ENCODE measurements around the gene TRIM33. TPM values are rescaled to one million over a fixed set of nuclear protein-coding genes. Genes with fewer than 3 reads are reported as not detected.
"Not testable (repeated sequence)": the region's sequence is repeated elsewhere in the genome, so short reads cannot be mapped to it uniquely, and the experiment has no call there.

TRIM33 gene
- total and polyA plus RNA-seq, 4 donors: 32.8 to 74.5 (median 49.6) TPM

DNA sequence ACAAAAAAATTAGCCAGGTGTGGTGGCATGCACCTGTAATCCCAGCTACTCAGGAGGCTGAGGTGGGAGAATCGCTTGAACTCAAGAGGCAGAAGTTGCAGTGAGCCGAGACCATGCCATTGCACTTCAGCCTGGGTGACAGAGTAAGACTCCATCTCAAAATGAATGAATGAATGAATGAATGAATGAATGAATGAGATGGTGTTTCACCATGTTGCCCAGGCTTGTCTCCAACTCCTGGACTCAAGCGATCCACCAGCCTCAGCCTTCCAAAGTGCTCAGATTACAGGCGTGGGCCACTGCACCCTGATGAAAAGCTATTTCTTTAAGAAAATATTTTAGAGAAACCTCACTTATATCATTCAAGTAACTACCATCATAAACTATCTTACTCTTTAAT, 67.8 kb downstream of the TRIM33 start:
- not testable (repeated sequence) for H3K4me1 ChIP-seq (ENCODE audit: control insufficient read depth, insufficient read depth, low read length); DNase-seq (ENCODE audit: low read depth in 4 of 6, low spot score in 6 of 6); H3K4me3 ChIP-seq (ENCODE audit: low read depth, low read length); H3K9me3 ChIP-seq (ENCODE audit: control insufficient read depth, insufficient read depth, low read length); H3K27ac ChIP-seq (ENCODE audit: low read depth, low read length); H3K27me3 ChIP-seq (ENCODE audit: control insufficient read depth, insufficient read depth, low read length)
- H3K36me3 ChIP-seq (ENCODE audit: control insufficient read depth, insufficient read depth, low read length): peaks cover 17% of the 10 kb centered on the region
- 95% methylated on average over 4 of the region's 4 CpGs for WGBS (ENCODE audit: insufficient coverage)

DNA sequence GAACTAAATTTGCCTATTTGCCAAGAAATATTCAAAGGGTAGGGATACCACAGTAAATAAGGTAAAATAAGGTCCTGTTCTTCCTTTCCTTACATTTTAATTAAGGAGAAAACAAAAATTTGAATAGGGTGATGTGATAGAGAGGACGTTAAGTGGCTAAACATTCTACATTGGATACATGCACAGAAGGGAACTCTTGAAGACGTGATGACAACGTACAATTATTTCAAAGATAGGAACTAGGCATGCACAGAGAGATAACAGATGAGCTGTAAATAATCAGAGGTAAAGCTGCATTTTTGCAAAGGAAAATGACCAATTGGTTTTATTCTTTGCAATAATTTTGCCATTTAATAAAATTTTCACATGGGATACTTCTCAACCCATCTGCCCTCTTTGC, 69.7 kb downstream of the TRIM33 start:
- 100% methylated on average over 2 of the region's 3 CpGs for WGBS (ENCODE audit: insufficient coverage)
- peaks cover 14% of the 10 kb centered on the region for H3K36me3 ChIP-seq (ENCODE audit: control insufficient read depth, insufficient read depth, low read length)
- no peaks in the 10 kb centered on the region for H3K27me3 ChIP-seq (ENCODE audit: control insufficient read depth, insufficient read depth, low read length)
- H3K4me1 ChIP-seq (ENCODE audit: control insufficient read depth, insufficient read depth, low read length): no peaks in the 10 kb centered on the region
- no peak overlapping the region for H3K27ac ChIP-seq (ENCODE audit: low read depth, low read length)
- no peak overlapping the region for H3K4me3 ChIP-seq (ENCODE audit: low read depth, low read length)
- no peak for DNase-seq (ENCODE audit: low read depth in 4 of 6, low spot score in 6 of 6)
- no peaks in the 10 kb centered on the region for H3K9me3 ChIP-seq (ENCODE audit: control insufficient read depth, insufficient read depth, low read length)

DNA sequence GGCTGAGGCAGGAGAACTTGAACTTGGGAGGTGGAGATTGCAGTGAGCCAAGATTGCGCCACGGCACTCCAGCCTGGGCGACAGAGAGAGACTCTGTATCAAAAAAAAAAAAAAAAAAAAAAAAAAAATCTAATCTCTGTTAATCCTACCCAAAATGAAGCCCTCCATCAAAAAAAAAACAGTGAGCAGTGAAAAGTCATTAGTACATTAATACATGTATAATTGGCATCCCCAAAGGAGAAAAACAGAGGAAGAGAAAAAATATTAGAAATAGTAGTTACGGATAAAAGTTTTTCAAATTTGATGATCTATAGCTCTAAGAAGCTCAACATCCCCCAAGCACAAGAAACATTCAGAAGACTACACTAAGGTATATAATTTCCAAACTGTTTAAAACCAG, 71.6 kb downstream of the TRIM33 start:
- H3K27me3 ChIP-seq (ENCODE audit: control insufficient read depth, insufficient read depth, low read length): no peaks in the 10 kb centered on the region
- no peaks in the 10 kb centered on the region for H3K9me3 ChIP-seq (ENCODE audit: control insufficient read depth, insufficient read depth, low read length)
- H3K4me1 ChIP-seq (ENCODE audit: control insufficient read depth, insufficient read depth, low read length): no peaks in the 10 kb centered on the region
- WGBS (ENCODE audit: insufficient coverage): no CpG with 5 or more reads among the region's 4 CpGs
- peaks cover 8% of the 10 kb centered on the region for H3K36me3 ChIP-seq (ENCODE audit: control insufficient read depth, insufficient read depth, low read length)
- DNase-seq (ENCODE audit: low read depth in 4 of 6, low spot score in 6 of 6): no peak
- no peak overlapping the region for H3K27ac ChIP-seq (ENCODE audit: low read depth, low read length)
- no peak overlapping the region for H3K4me3 ChIP-seq (ENCODE audit: low read depth, low read length)

DNA sequence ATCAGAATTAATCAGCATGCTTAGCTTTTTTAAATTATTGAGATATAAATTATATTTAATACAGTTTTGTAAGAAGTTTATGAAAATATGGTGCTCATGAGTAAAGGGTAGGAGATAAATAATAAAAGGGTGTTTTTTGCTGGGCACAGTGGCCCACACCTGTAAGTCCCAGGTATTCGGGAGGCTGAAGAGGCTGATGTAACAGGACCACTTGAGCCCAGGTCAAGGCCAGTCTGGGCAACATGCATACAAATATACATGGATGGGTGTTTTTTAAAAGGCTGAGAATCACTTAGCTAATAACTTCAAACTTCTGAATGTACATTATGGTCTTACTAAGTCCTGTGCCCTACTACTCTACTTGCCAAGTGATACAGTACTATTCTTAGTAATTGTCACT, 73.2 kb downstream of the TRIM33 start:
- Histone ChIP-seq H3K27ac (ENCODE audit: low read depth, low read length) (no peak overlapping the region), H3K27me3 (ENCODE audit: control insufficient read depth, insufficient read depth, low read length) (no peaks in the 10 kb centered on the region), H3K9me3 (ENCODE audit: control insufficient read depth, insufficient read depth, low read length) (no peaks in the 10 kb centered on the region), H3K36me3 (ENCODE audit: control insufficient read depth, insufficient read depth, low read length) (peaks cover 4% of the 10 kb centered on the region), H3K4me3 (ENCODE audit: low read depth, low read length) (no peak overlapping the region), H3K4me1 (ENCODE audit: control insufficient read depth, insufficient read depth, low read length) (no peaks in the 10 kb centered on the region)
- no peak for DNase-seq (ENCODE audit: low read depth in 4 of 6, low spot score in 6 of 6)
- 100% methylated on average over 1 of the region's 1 CpG for WGBS (ENCODE audit: insufficient coverage)

DNA sequence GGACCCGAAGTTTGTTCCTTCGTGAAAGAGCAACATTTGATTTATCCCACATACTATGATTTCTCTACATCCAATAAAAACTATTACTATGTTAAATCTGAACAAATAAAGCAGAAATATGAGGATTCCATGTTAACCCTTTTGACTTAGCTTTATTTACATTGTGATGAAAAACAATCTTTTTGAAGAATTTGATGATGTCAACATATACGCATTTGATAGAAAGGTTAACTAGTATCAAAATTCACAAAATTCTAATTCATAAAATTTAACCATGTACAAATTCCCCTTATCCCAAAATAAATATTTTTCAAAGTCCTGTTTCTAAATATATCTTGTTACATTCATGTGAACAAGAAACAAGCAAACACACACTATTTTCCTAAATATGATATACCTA, 74.2 kb downstream of the TRIM33 start:
- Histone ChIP-seq H3K27me3 (ENCODE audit: control insufficient read depth, insufficient read depth, low read length) (no peaks in the 10 kb centered on the region), H3K4me3 (ENCODE audit: low read depth, low read length) (no peak overlapping the region), H3K36me3 (ENCODE audit: control insufficient read depth, insufficient read depth, low read length) (peaks cover 4% of the 10 kb centered on the region), H3K4me1 (ENCODE audit: control insufficient read depth, insufficient read depth, low read length) (no peaks in the 10 kb centered on the region), H3K9me3 (ENCODE audit: control insufficient read depth, insufficient read depth, low read length) (no peaks in the 10 kb centered on the region), H3K27ac (ENCODE audit: low read depth, low read length) (no peak overlapping the region)
- WGBS (ENCODE audit: insufficient coverage): no CpG with 5 or more reads among the region's 3 CpGs
- no peak for DNase-seq (ENCODE audit: low read depth in 4 of 6, low spot score in 6 of 6)

DNA sequence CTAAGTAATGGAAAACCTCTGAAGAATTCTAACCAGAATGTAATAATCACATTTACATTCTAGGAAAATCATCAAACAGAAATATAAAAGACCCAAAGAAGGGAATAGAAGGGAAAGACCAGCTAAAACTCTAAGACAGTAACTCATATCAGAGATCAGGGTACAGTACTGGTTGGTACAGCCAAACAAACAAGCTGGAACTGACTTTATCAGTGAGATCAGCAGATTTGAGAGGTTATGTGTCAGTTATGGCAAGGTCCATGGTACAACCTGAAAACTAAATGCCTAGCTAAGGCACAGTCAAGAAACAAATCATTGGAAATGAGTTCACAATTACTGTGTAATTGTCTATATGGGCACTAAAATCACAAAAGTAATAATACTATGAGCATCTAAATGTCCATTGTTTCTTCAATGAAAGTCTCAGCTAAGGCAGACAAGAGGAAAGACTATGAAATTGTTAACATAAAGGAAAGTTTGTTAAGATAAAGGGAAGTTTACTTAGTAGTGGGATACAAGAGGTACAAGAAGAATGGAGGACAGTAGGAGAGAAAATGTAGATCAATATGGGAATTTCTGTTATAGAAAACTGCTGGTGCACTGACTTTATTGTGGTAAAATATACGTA, 75.8 kb downstream of the TRIM33 start:
- Histone ChIP-seq H3K36me3 (ENCODE audit: control insufficient read depth, insufficient read depth, low read length) (peaks cover 2% of the 10 kb centered on the region), H3K9me3 (ENCODE audit: control insufficient read depth, insufficient read depth, low read length) (no peaks in the 10 kb centered on the region), H3K27ac (ENCODE audit: low read depth, low read length) (no peak overlapping the region), H3K27me3 (ENCODE audit: control insufficient read depth, insufficient read depth, low read length) (no peaks in the 10 kb centered on the region), H3K4me3 (ENCODE audit: low read depth, low read length) (no peak overlapping the region), H3K4me1 (ENCODE audit: control insufficient read depth, insufficient read depth, low read length) (no peaks in the 10 kb centered on the region)
- WGBS (ENCODE audit: insufficient coverage): no CpG with 5 or more reads among the region's 1 CpG
- no peak for DNase-seq (ENCODE audit: low read depth in 4 of 6, low spot score in 6 of 6)

DNA sequence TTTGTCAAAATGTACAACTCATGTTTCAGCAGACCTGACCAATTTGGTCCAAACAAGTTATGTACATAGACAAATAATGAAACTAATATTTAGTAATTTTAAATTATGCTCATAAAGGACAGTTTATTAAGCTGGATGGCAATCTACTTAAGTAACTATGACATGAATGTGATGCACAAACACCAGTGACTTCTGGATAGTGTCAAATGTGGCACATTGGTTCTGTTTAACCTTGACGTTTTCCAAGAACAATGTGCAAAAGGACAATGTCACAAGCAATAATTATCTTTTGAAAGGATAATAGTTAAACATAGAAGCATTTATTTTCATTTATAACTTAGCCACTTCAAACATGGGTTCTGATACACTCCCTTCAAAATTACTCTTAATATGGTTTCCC, 80.0 kb downstream of the TRIM33 start:
- no peak for DNase-seq (ENCODE audit: low read depth in 4 of 6, low spot score in 6 of 6)
- H3K4me1 ChIP-seq (ENCODE audit: control insufficient read depth, insufficient read depth, low read length): no peaks in the 10 kb centered on the region
- H3K4me3 ChIP-seq (ENCODE audit: low read depth, low read length): no peak overlapping the region
- no peak overlapping the region for H3K27ac ChIP-seq (ENCODE audit: low read depth, low read length)
- H3K9me3 ChIP-seq (ENCODE audit: control insufficient read depth, insufficient read depth, low read length): no peaks in the 10 kb centered on the region
- WGBS (ENCODE audit: insufficient coverage): no CpG with 5 or more reads among the region's 1 CpG
- no peaks in the 10 kb centered on the region for H3K27me3 ChIP-seq (ENCODE audit: control insufficient read depth, insufficient read depth, low read length)
- H3K36me3 ChIP-seq (ENCODE audit: control insufficient read depth, insufficient read depth, low read length): peaks cover 3% of the 10 kb centered on the region

DNA sequence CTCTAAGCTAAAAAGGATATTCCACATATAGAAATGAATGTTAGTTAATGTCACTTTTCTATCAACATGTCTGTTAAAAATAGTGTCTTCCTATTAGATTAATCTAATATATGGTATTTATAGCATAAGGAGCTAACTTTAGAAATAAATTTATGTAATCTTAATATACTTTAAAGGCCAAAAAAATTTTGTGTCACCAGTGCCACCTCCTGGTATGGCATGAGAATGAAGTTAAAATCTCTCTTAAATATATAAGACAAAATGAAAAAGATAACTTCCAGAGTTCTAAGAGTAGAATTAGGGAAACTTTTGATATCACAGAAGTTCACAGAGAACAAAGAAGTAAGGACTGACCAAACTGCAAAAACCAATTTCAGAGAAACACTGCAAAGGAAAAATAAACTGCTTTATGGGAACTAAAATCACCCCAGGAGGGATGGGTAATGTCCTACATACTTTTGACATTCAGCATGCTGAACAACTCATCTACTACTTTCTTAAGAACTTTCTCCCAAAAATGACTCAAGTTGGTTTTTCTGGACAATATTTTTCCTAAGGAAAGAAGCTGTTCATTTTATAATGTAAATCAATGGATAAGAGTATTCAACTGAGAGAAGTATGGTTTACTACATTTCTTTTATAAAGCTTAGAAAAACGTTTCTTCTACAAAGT, 82.8 kb downstream of the TRIM33 start:
- Histone ChIP-seq H3K27me3 (ENCODE audit: control insufficient read depth, insufficient read depth, low read length) (no peaks in the 10 kb centered on the region), H3K4me3 (ENCODE audit: low read depth, low read length) (no peak overlapping the region), H3K27ac (ENCODE audit: low read depth, low read length) (no peak overlapping the region), H3K4me1 (ENCODE audit: control insufficient read depth, insufficient read depth, low read length) (no peaks in the 10 kb centered on the region), H3K9me3 (ENCODE audit: control insufficient read depth, insufficient read depth, low read length) (no peaks in the 10 kb centered on the region), H3K36me3 (ENCODE audit: control insufficient read depth, insufficient read depth, low read length) (peaks cover 14% of the 10 kb centered on the region)
- peak in 4 of 6 donors; percentile 4 to 54 (median 26) for DNase-seq (ENCODE audit: low read depth in 4 of 6, low spot score in 6 of 6)
- WGBS (ENCODE audit: insufficient coverage): no CpG with 5 or more reads among the region's 1 CpG

DNA sequence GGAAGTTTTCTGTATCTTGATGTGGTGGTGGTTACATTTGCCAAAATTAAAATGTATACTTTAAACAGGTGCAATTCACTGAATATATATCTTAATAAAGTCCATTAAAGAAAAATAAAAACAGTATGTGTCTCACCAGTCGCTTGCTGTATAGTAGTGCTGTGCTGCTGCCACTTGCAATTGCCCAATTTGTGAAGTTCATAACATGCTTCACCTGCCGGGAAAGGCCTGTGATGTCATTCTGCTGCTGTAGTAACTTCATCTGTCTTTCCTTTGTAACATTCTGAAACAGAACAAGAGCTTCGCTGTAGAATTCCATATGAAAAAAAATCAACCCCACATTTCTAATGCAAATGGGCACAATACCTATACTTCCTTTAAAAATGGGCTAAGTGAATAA, 83.4 kb downstream of the TRIM33 start:
- Histone ChIP-seq H3K27me3 (ENCODE audit: control insufficient read depth, insufficient read depth, low read length) (no peaks in the 10 kb centered on the region), H3K4me1 (ENCODE audit: control insufficient read depth, insufficient read depth, low read length) (no peaks in the 10 kb centered on the region), H3K36me3 (ENCODE audit: control insufficient read depth, insufficient read depth, low read length) (peaks cover 14% of the 10 kb centered on the region), H3K27ac (ENCODE audit: low read depth, low read length) (no peak overlapping the region), H3K9me3 (ENCODE audit: control insufficient read depth, insufficient read depth, low read length) (no peaks in the 10 kb centered on the region), H3K4me3 (ENCODE audit: low read depth, low read length) (no peak overlapping the region)
- no peak for DNase-seq (ENCODE audit: low read depth in 4 of 6, low spot score in 6 of 6)
- WGBS (ENCODE audit: insufficient coverage): 80% methylated on average over 1 of the region's 3 CpGs

DNA sequence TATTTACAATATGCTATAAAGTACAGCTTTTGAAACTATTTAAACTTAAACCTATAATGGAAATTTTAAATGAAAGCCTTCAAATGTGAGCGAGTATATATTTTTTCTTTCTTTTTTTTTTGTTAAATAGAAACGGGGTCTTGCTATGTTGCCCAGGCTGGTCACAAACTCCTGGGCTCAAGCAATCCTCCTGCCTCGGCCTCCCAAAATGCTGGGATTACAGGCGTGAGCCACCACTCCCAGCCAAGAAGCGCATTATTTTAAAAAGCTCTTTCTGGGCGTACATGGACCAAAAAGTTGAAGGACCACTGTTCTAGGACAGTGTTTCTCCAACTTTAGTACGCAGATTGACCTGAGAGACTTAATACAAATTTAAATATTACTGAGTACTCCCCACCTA, 87.5 kb downstream of the TRIM33 start:
- Histone ChIP-seq H3K36me3 (ENCODE audit: control insufficient read depth, insufficient read depth, low read length) (peaks cover 28% of the 10 kb centered on the region), H3K4me1 (ENCODE audit: control insufficient read depth, insufficient read depth, low read length) (no peaks in the 10 kb centered on the region), H3K9me3 (ENCODE audit: control insufficient read depth, insufficient read depth, low read length) (no peaks in the 10 kb centered on the region), H3K27me3 (ENCODE audit: control insufficient read depth, insufficient read depth, low read length) (no peaks in the 10 kb centered on the region), H3K27ac (ENCODE audit: low read depth, low read length) (no peak overlapping the region), H3K4me3 (ENCODE audit: low read depth, low read length) (no peak overlapping the region)
- no peak for DNase-seq (ENCODE audit: low read depth in 4 of 6, low spot score in 6 of 6)
- 100% methylated on average over 3 of the region's 7 CpGs for WGBS (ENCODE audit: insufficient coverage)

Measured in spinal cord (tissue), 10 donors.